Measurements from ENCODE around the gene PANK2.
"Not testable (repeated sequence)": the region's sequence is repeated elsewhere in the genome, so short reads cannot be mapped to it uniquely, and the experiment has no call there.

Gene PANK2

DNA sequence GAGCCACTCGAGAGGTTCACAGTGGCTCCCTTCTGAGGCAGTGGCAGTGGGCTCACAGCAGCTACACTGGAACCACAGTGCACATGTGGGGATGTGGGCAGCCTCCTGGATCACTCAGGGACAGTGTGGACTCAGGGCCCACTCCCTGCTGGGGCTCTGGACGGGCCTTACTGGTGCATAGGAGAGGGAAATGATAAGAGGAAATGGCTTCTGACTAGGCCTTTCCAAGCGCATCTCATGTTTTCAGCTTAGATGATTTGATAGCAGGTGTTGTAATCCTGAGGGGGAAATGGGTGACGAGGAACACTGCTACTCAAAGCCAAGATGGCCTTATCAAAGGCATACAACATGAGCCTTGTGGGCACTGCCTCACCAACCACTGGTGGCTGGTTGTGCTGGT, 44.0 kb downstream of the PANK2 start:
- no peak overlapping the region for H3K9ac ChIP-seq (ENCODE audit: low read depth in 1 of 2, low read length in 2 of 2)

DNA sequence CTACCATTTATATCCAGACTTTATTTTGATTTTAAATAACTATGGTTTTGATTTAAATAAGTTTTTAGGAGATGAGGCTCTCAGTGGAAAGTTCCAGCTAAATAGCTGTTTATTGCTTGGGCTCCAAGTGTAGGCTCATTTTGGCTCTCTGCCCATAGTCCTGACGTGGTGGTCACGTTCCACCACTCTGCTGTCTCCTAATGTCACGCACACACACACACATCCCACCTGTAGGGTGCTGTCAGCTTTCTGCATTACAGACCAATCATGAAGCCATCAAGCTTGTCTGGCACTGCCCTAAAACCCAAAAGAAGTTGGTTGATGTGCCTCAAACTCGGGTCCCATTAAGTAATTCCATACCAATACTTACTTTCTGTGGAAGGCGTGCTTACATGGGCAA, 45.4 kb downstream of the PANK2 start:
- no peak overlapping the region for H3K9ac ChIP-seq (ENCODE audit: low read depth in 1 of 2, low read length in 2 of 2)
- H3K4me3 ChIP-seq (ENCODE audit: low read length in 2 of 2), result no peak overlapping the region
- no peaks in the 10 kb centered on the region for H3K36me3 ChIP-seq (ENCODE audit: control insufficient read depth in 2 of 2, insufficient read depth in 2 of 2, low read length in 2 of 2)
- H3K27ac ChIP-seq (ENCODE audit: low read depth in 2 of 2, low read length in 2 of 2), result no peak overlapping the region
- no peaks in the 10 kb centered on the region for H3K27me3 ChIP-seq (ENCODE audit: control insufficient read depth in 2 of 2, insufficient read depth in 2 of 2, low read length in 2 of 2)
- H3K9me3 ChIP-seq (ENCODE audit: control insufficient read depth in 2 of 2, low read length in 2 of 2), result no peaks in the 10 kb centered on the region
- H3K4me1 ChIP-seq (ENCODE audit: control insufficient read depth in 2 of 2, insufficient read depth in 2 of 2, low read length in 2 of 2), result peaks cover 3% of the 10 kb centered on the region in 2 donors

More for the DNA sequence above, 44.0 kb downstream of the PANK2 start:
- H3K4me1 ChIP-seq (ENCODE audit: control insufficient read depth in 2 of 2, insufficient read depth in 2 of 2, low read length in 2 of 2), result peaks cover 3% of the 10 kb centered on the region in 2 donors
- H3K4me3 ChIP-seq (ENCODE audit: low read length in 2 of 2), result peak overlapping the region in 1 of 2 donors; percentile 66
- H3K9me3 ChIP-seq (ENCODE audit: control insufficient read depth in 2 of 2, low read length in 2 of 2), result no peaks in the 10 kb centered on the region
- no peaks in the 10 kb centered on the region for H3K27me3 ChIP-seq (ENCODE audit: control insufficient read depth in 2 of 2, insufficient read depth in 2 of 2, low read length in 2 of 2)
- H3K27ac ChIP-seq (ENCODE audit: low read depth in 2 of 2, low read length in 2 of 2), result peak overlapping the region; percentile 14 to 38
- H3K36me3 ChIP-seq (ENCODE audit: control insufficient read depth in 2 of 2, insufficient read depth in 2 of 2, low read length in 2 of 2), result no peaks in the 10 kb centered on the region

DNA sequence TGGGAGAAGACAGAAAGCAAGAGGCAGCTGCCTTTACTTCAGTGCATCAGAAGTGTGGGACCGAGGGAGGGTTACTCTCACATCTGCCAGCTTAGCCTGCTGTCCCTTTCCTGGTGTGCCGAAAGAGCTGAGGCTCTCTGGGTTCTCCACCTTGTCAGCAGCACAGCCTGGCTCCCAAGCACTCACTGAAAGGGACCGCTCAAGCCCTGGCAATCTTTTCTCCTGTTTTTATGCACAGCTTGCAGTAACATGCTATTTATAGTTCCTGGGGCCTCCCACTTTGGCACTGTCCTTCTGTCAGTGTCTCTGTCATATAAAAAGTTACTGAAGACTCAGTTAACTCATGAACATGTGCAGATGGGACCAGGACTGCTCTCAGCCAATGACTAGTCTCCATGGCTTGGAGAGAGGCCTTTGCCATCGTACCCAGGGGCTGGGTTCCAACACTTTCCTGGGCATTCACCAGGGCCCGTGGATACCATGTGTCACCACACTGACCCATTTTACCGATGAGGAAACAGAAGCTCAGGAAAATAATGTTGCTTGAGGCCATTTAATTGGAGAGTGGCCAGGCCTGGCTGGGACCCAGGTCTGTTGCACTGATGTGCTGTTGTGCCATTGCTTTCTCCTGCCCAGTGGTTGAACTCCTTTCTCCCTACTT, 46.2 kb downstream of the PANK2 start:
- H3K27ac ChIP-seq (ENCODE audit: low read depth in 2 of 2, low read length in 2 of 2), result no peak overlapping the region
- H3K4me1 ChIP-seq (ENCODE audit: control insufficient read depth in 2 of 2, insufficient read depth in 2 of 2, low read length in 2 of 2), result peaks cover 3% of the 10 kb centered on the region in 2 donors
- H3K36me3 ChIP-seq (ENCODE audit: control insufficient read depth in 2 of 2, insufficient read depth in 2 of 2, low read length in 2 of 2), result no peaks in the 10 kb centered on the region
- H3K27me3 ChIP-seq (ENCODE audit: control insufficient read depth in 2 of 2, insufficient read depth in 2 of 2, low read length in 2 of 2), result no peaks in the 10 kb centered on the region
- no peak overlapping the region for H3K9ac ChIP-seq (ENCODE audit: low read depth in 1 of 2, low read length in 2 of 2)
- H3K9me3 ChIP-seq (ENCODE audit: control insufficient read depth in 2 of 2, low read length in 2 of 2), result no peaks in the 10 kb centered on the region
- H3K4me3 ChIP-seq (ENCODE audit: low read length in 2 of 2), result no peak overlapping the region

DNA sequence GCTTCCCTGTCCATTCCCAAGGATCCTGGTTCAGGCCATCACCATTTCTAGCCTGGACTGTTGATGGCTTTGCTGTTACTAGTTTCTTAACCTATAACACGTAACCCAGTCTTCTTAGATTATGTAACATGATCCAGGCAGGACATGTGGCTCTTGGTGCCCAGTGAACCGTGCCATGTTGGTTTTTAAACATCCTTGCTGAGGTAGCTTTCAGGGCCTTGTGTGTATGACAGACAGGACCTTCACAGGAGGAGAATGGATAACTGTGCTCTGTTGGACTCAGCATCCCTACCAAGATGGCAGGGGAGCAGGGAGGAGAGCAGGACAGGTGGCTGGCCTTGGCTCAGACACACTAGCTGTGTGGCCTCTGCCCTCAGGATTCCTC, 46.8 kb downstream of the PANK2 start:
- no peak overlapping the region for H3K27ac ChIP-seq (ENCODE audit: low read depth in 2 of 2, low read length in 2 of 2)
- no peaks in the 10 kb centered on the region for H3K9me3 ChIP-seq (ENCODE audit: control insufficient read depth in 2 of 2, low read length in 2 of 2)
- H3K27me3 ChIP-seq (ENCODE audit: control insufficient read depth in 2 of 2, insufficient read depth in 2 of 2, low read length in 2 of 2), result no peaks in the 10 kb centered on the region
- no peak overlapping the region for H3K9ac ChIP-seq (ENCODE audit: low read depth in 1 of 2, low read length in 2 of 2)
- H3K4me3 ChIP-seq (ENCODE audit: low read length in 2 of 2), result no peak overlapping the region
- peaks cover 3% of the 10 kb centered on the region in 2 donors for H3K4me1 ChIP-seq (ENCODE audit: control insufficient read depth in 2 of 2, insufficient read depth in 2 of 2, low read length in 2 of 2)
- H3K36me3 ChIP-seq (ENCODE audit: control insufficient read depth in 2 of 2, insufficient read depth in 2 of 2, low read length in 2 of 2), result no peaks in the 10 kb centered on the region

DNA sequence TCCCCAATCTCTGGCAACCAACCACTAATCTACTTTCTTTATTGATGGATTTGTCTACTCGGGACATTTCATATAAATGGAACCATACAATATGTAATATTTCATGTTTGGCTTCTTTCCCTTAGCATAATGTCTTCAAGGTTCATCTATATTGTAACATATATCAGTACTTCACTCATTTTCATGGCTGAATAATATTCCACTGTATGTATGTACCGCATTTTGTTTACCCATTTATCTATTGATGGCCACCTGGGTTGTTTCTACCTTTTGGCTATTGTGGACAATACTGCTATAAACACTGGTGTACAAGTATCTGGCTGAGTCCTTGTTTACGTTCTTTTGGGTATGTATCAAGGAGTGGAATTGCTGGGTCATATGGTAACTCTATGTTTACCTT, 48.4 kb downstream of the PANK2 start:
- no peak overlapping the region for H3K4me3 ChIP-seq (ENCODE audit: low read length in 2 of 2)
- no peaks in the 10 kb centered on the region for H3K9me3 ChIP-seq (ENCODE audit: control insufficient read depth in 2 of 2, low read length in 2 of 2)
- no peaks in the 10 kb centered on the region for H3K27me3 ChIP-seq (ENCODE audit: control insufficient read depth in 2 of 2, insufficient read depth in 2 of 2, low read length in 2 of 2)
- H3K9ac ChIP-seq (ENCODE audit: low read depth in 1 of 2, low read length in 2 of 2), result no peak overlapping the region
- H3K36me3 ChIP-seq (ENCODE audit: control insufficient read depth in 2 of 2, insufficient read depth in 2 of 2, low read length in 2 of 2), result no peaks in the 10 kb centered on the region
- peaks cover 3% of the 10 kb centered on the region in 2 donors for H3K4me1 ChIP-seq (ENCODE audit: control insufficient read depth in 2 of 2, insufficient read depth in 2 of 2, low read length in 2 of 2)
- H3K27ac ChIP-seq (ENCODE audit: low read depth in 2 of 2, low read length in 2 of 2), result no peak overlapping the region

DNA sequence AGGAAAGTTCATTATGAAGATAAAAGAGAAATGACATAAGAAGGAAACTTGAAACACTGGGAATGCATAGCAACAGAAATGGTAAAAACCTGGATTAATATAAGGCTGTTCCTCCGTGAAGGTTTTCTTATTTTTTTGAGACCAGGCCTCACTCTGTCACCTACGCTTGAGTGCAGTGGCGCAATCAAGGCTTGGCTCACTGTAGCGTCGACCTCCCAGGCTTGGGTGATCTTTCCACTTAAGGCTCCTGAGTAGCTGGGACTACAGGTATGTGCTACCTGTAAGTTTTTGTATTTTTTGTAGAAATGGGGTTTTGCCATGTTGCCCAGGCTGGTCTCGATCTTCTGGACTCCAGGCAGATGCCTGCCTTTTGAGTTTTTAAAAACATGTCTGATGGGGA, 51.7 kb downstream of the PANK2 start:
- H3K36me3 ChIP-seq (ENCODE audit: control insufficient read depth in 2 of 2, insufficient read depth in 2 of 2, low read length in 2 of 2), result no peaks in the 10 kb centered on the region
- H3K9me3 ChIP-seq (ENCODE audit: control insufficient read depth in 2 of 2, low read length in 2 of 2), result no peaks in the 10 kb centered on the region
- H3K27me3 ChIP-seq (ENCODE audit: control insufficient read depth in 2 of 2, insufficient read depth in 2 of 2, low read length in 2 of 2), result no peaks in the 10 kb centered on the region
- H3K4me1 ChIP-seq (ENCODE audit: control insufficient read depth in 2 of 2, insufficient read depth in 2 of 2, low read length in 2 of 2), result no peaks in the 10 kb centered on the region
- H3K27ac ChIP-seq (ENCODE audit: low read depth in 2 of 2, low read length in 2 of 2), result no peak overlapping the region
- no peak overlapping the region for H3K4me3 ChIP-seq (ENCODE audit: low read length in 2 of 2)
- H3K9ac ChIP-seq (ENCODE audit: low read depth in 1 of 2, low read length in 2 of 2), result no peak overlapping the region

DNA sequence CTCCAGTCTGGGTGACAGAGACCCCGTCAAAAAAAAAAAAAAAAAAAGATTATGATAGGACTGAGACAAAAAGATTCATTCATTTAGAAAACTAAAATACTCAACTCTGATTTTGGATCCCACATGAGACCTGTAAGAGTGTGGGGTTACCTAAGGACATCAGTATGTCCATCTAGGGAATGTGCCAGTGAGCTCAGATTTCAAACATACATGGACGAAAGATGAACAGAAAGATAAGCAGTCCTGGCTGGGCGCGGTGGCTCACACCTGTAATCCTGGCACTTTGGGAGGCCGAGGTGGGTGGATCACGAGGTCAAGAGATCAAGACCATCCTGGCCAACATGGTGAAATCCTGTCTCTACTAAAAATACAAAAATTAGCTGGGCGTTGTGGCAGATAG, 57.5 kb downstream of the PANK2 start:
- not testable (repeated sequence) for H3K27ac ChIP-seq (ENCODE audit: low read depth in 2 of 2, low read length in 2 of 2); H3K4me3 ChIP-seq (ENCODE audit: low read length in 2 of 2); H3K4me1 ChIP-seq (ENCODE audit: control insufficient read depth in 2 of 2, insufficient read depth in 2 of 2, low read length in 2 of 2); H3K9me3 ChIP-seq (ENCODE audit: control insufficient read depth in 2 of 2, low read length in 2 of 2); H3K36me3 ChIP-seq (ENCODE audit: control insufficient read depth in 2 of 2, insufficient read depth in 2 of 2, low read length in 2 of 2); H3K27me3 ChIP-seq (ENCODE audit: control insufficient read depth in 2 of 2, insufficient read depth in 2 of 2, low read length in 2 of 2); H3K9ac ChIP-seq (ENCODE audit: low read depth in 1 of 2, low read length in 2 of 2)

DNA sequence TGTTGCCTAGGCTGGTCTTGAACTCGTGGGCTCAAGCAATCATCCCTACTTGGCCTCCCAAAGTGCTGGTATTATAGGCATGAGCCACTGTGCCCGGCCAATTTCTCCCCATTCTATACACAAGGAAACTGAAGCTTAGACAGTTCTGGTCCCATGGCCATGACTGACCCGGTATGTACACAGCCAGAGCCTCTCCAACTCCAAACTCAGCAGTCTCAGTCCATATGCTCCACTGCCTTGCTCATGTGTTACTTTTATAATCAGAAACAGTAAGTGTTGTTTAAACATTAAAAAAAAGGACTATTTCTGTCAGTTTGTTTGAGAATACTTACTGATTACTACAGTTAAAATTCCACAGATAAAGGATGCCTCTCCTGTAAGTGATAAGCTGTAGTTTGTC, 75.5 kb downstream of the PANK2 start:
- Histone ChIP-seq H3K36me3 (ENCODE audit: control insufficient read depth in 2 of 2, insufficient read depth in 2 of 2, low read length in 2 of 2) (no peaks in the 10 kb centered on the region), H3K27me3 (ENCODE audit: control insufficient read depth in 2 of 2, insufficient read depth in 2 of 2, low read length in 2 of 2) (no peaks in the 10 kb centered on the region)

DNA sequence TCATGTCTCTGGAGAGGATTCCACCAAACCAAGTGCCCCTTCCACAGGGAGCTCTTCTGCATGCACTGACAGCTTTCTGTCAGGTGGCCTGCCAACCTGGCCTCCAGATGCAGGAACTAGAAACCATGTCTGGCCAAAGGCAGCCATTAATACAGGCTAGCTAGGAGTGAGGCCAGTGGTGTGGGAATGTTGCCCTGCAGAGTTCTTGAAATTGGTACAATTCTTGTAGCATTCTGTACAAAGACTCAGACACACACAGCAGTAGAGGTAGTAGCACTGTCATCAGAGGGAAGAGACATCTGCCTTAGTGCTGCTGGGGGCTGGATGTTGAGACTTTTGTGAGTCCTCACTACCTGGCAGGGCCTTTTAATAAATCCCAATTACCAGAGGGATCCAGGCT, 77.4 kb downstream of the PANK2 start:
- H3K9ac ChIP-seq (ENCODE audit: low read depth in 1 of 2, low read length in 2 of 2), result no peak overlapping the region
- no peaks in the 10 kb centered on the region for H3K36me3 ChIP-seq (ENCODE audit: control insufficient read depth in 2 of 2, insufficient read depth in 2 of 2, low read length in 2 of 2)
- H3K27ac ChIP-seq (ENCODE audit: low read depth in 2 of 2, low read length in 2 of 2), result no peak overlapping the region
- H3K27me3 ChIP-seq (ENCODE audit: control insufficient read depth in 2 of 2, insufficient read depth in 2 of 2, low read length in 2 of 2), result no peaks in the 10 kb centered on the region
- no peaks in the 10 kb centered on the region for H3K9me3 ChIP-seq (ENCODE audit: control insufficient read depth in 2 of 2, low read length in 2 of 2)
- no peaks in the 10 kb centered on the region for H3K4me1 ChIP-seq (ENCODE audit: control insufficient read depth in 2 of 2, insufficient read depth in 2 of 2, low read length in 2 of 2)
- no peak overlapping the region for H3K4me3 ChIP-seq (ENCODE audit: low read length in 2 of 2)

More for the DNA sequence above, 75.5 kb downstream of the PANK2 start:
- Histone ChIP-seq H3K4me3 (ENCODE audit: low read length in 2 of 2) (no peak overlapping the region), H3K9ac (ENCODE audit: low read depth in 1 of 2, low read length in 2 of 2) (no peak overlapping the region), H3K9me3 (ENCODE audit: control insufficient read depth in 2 of 2, low read length in 2 of 2) (no peaks in the 10 kb centered on the region), H3K27ac (ENCODE audit: low read depth in 2 of 2, low read length in 2 of 2) (no peak overlapping the region), H3K4me1 (ENCODE audit: control insufficient read depth in 2 of 2, insufficient read depth in 2 of 2, low read length in 2 of 2) (no peaks in the 10 kb centered on the region)

DNA sequence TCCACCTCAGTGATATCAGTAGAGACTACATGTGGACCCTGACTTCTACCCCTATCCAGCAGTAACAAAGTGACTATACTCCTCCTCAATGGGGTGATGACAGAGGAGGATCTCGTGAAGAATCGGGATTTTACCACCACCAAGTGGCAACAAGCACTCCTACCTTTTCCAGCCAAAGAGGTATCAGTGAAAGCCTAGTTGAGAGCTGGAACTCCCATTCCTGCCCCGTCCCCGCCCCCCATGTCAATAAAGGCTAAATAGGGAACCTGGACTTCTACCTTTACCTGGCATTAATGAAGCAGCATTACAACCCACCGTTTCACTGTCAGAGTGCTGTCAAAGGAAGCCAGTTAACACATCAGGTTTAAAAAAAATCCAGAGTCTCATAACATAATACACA, 80.8 kb downstream of the PANK2 start:
- Histone ChIP-seq H3K9ac (ENCODE audit: low read depth in 1 of 2, low read length in 2 of 2) (no peak overlapping the region), H3K36me3 (ENCODE audit: control insufficient read depth in 2 of 2, insufficient read depth in 2 of 2, low read length in 2 of 2) (no peaks in the 10 kb centered on the region), H3K27ac (ENCODE audit: low read depth in 2 of 2, low read length in 2 of 2) (no peak overlapping the region), H3K9me3 (ENCODE audit: control insufficient read depth in 2 of 2, low read length in 2 of 2) (no peaks in the 10 kb centered on the region), H3K4me3 (ENCODE audit: low read length in 2 of 2) (no peak overlapping the region), H3K27me3 (ENCODE audit: control insufficient read depth in 2 of 2, insufficient read depth in 2 of 2, low read length in 2 of 2) (no peaks in the 10 kb centered on the region), H3K4me1 (ENCODE audit: control insufficient read depth in 2 of 2, insufficient read depth in 2 of 2, low read length in 2 of 2) (no peaks in the 10 kb centered on the region)

DNA sequence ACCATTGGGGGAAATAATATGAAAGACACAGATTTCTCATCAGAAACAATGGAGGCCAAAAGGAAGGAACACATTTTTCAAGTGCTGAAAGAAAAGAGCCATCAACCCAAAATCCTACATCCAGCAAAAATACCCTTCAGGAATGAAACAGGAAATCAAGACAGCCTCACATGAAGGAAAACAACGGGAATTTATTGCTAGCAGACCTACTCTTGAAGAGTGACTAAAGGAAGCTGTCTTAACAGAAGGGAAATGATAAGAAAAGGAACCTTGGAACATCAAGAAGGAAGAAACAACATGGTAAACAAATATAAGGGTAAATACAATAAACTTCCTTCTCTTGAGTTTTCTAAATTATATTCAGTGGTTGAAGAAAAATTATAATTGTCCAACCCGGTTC, 82.0 kb downstream of the PANK2 start:
- H3K27me3 ChIP-seq (ENCODE audit: control insufficient read depth in 2 of 2, insufficient read depth in 2 of 2, low read length in 2 of 2), result no peaks in the 10 kb centered on the region
- H3K36me3 ChIP-seq (ENCODE audit: control insufficient read depth in 2 of 2, insufficient read depth in 2 of 2, low read length in 2 of 2), result no peaks in the 10 kb centered on the region
- H3K4me3 ChIP-seq (ENCODE audit: low read length in 2 of 2), result no peak overlapping the region
- H3K27ac ChIP-seq (ENCODE audit: low read depth in 2 of 2, low read length in 2 of 2), result no peak overlapping the region
- H3K4me1 ChIP-seq (ENCODE audit: control insufficient read depth in 2 of 2, insufficient read depth in 2 of 2, low read length in 2 of 2), result no peaks in the 10 kb centered on the region
- H3K9ac ChIP-seq (ENCODE audit: low read depth in 1 of 2, low read length in 2 of 2), result no peak overlapping the region
- no peaks in the 10 kb centered on the region for H3K9me3 ChIP-seq (ENCODE audit: control insufficient read depth in 2 of 2, low read length in 2 of 2)
